Vagina (tissue), 2 donors: Measurements from ENCODE around the gene MAD1L1. TPM values are rescaled to one million over a fixed set of nuclear protein-coding genes. Genes with fewer than 3 reads are reported as not detected.

ENCODE experiments used
- DNase-seq, 2 donors: peaks; one replicate each; pipeline ENCODE4 v3.0.0-alpha.2; 2017; ENCODE audit errors: extremely low spot score in 2 of 2
- H3K27ac ChIP-seq: fragments of 200-600 bp; sonication (generic); one replicate; pipeline ENCODE4 v1.5.1; 2019
- H3K27me3 ChIP-seq: fragments of 200-600 bp; sonication (generic); one replicate; pipeline ENCODE4 v1.5.1; 2019
- H3K36me3 ChIP-seq, 2 donors: fragments of 200-600 bp; sonication (generic); one replicate each; pipeline ENCODE4 v1.5.1; 2017 to 2019
- H3K4me1 ChIP-seq: fragments of 200-600 bp; sonication (generic); one replicate; pipeline ENCODE4 v1.5.1; 2019
- H3K4me3 ChIP-seq, 2 donors: fragments of 200-600 bp; sonication (generic); 1 replicate in 1 of 2; 2 replicates in 1 of 2; pipeline ENCODE4 v1.5.1; 2016 to 2019
- H3K9me3 ChIP-seq: fragments of 200-600 bp; sonication (generic); one replicate; pipeline ENCODE4 v1.5.1; 2019
- CTCF ChIP-seq, 3 experiments: fragments of 450-650 bp in 2 of 3; fragments of 200-600 bp in 1 of 3; sonication (generic) in 1 of 3; IDR thresholded peaks; one replicate each; pipeline ENCODE4 v1.5.1; 2017 to 2019; ENCODE audit warnings: antibody characterized with exemption in 3 of 3, mild to moderate bottlenecking in 2 of 3, moderate library complexity in 2 of 3
- POLR2A ChIP-seq, 2 donors: fragments of 450-650 bp; IDR thresholded peaks; one replicate each; pipeline ENCODE4 v1.6.1; 2017; ENCODE audit warnings: antibody characterized with exemption in 2 of 2, mild to moderate bottlenecking in 2 of 2, moderate library complexity in 2 of 2
- POLR2AphosphoS5 ChIP-seq, 2 donors: sonication (generic); formaldehyde crosslinking; IDR thresholded peaks; one replicate each; pipeline ENCODE4 v1.9.0; 2017; ENCODE audit warnings: antibody characterized with exemption in 2 of 2, mild to moderate bottlenecking in 2 of 2, low read depth in 1 of 2; ENCODE audit not compliant: insufficient read depth in 1 of 2
- intact Hi-C: fragments of 100-400 bp; cut with DNase I; formaldehyde crosslinking; loops from one replicate; pipeline ENCODE4 v1.15.1; 2023
- total RNA-seq: library from RNA; depleted of rRNA; stranded (reverse); fragments of >200 nt; gene quantifications from one replicate; pipeline ENCODE4 v1.2.3, GENCODE V29; 2016

Gene MAD1L1
- total RNA-seq, 1 donor from 2014 or later = 62.4 TPM

GRCh38 chr7:2259480-2259879 is 26.7 kb upstream of the MAD1L1 start:
- Histone ChIP-seq H3K36me3 (peaks cover 0 to 32% of the 10 kb centered on the region in 2 donors), H3K27me3 (no peaks in the 10 kb centered on the region), H3K4me3 (no peak overlapping the region), H3K27ac (no peak overlapping the region), H3K9me3 (no peaks in the 10 kb centered on the region), H3K4me1 (no peaks in the 10 kb centered on the region)
- no peak for DNase-seq
- no peak for TF ChIP-seq CTCF (IDR thresholded peaks at IDR 0.05)
- TF ChIP-seq POLR2A (IDR thresholded peaks at IDR 0.05) = no peak
- no peak for TF ChIP-seq POLR2AphosphoS5 (IDR thresholded peaks at IDR 0.05; ENCODE audit: insufficient read depth in 1 of 2, low read depth in 1 of 2)
- intact Hi-C loops = no loop called here

DNA sequence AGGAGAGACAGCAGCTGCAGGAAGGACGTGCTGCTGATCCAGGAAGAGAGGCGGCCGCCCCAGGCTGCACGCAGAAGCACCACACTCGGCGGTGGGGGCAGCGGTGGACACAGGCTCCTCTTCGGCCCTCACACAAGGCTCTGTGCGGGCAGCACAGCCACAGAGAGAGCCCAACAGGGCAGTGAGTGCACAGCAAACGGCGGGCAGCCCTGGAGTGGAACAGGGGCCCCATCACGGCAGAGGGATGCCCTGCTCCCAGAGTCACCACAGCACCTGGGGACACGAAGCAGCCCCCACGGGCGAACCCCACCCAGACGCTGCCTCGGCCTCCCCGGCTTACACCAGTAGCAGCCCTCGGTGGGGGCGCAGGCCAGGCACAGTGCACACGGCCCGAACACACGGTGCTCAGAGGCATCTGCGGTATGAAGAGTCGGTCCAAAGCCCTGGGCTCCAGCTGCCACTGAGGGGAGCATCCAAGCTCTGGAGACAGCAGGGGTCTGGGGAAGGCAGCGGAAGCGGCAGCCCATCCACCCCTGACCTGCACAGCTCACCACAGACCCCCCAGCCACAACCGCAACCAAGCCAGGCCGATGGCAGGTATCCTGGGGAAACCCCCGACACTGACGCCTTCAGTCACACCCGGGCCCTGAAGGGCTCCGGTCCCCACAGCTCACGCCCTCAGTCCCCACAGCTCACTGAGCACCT is 26.1 kb upstream of the MAD1L1 start:
- no peak for DNase-seq

DNA sequence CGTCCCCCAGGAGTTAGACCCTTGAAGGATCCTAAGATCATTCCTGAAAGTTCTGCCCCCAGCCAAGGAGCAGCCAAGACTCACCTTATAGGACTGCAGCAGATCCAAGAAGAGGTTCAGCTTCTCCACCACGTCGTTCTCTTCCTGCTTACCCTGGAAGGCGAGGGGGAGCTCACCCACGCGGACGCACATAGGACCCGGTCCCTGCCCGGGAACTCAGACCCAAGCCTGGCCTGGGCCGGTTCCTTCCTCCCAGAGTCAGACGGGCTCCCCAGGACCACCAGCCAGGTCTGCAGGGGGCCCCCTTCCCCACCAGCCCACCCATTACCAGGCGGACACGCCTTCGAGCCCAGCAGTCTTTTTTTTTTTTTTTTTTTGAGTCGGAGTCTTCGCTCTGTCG is 24.9 kb upstream of the MAD1L1 start:
- H3K27me3 ChIP-seq = no peaks in the 10 kb centered on the region
- H3K4me3 ChIP-seq = no peak overlapping the region
- H3K9me3 ChIP-seq = no peaks in the 10 kb centered on the region
- peaks cover 0 to 24% of the 10 kb centered on the region in 2 donors for H3K36me3 ChIP-seq
- intact Hi-C loops = no loop called here
- no peaks in the 10 kb centered on the region for H3K4me1 ChIP-seq
- H3K27ac ChIP-seq = no peak overlapping the region
- no peak for TF ChIP-seq POLR2AphosphoS5 (IDR thresholded peaks at IDR 0.05; ENCODE audit: insufficient read depth in 1 of 2, low read depth in 1 of 2)
- no peak for TF ChIP-seq POLR2A (IDR thresholded peaks at IDR 0.05)
- no peak for TF ChIP-seq CTCF (IDR thresholded peaks at IDR 0.05)
- no peak for DNase-seq

More for the DNA sequence above, 26.1 kb upstream of the MAD1L1 start:
- Histone ChIP-seq H3K9me3 (no peaks in the 10 kb centered on the region), H3K27me3 (no peaks in the 10 kb centered on the region), H3K4me1 (no peaks in the 10 kb centered on the region), H3K27ac (no peak overlapping the region), H3K36me3 (peaks cover 0 to 32% of the 10 kb centered on the region in 2 donors), H3K4me3 (no peak overlapping the region)
- no peak for TF ChIP-seq POLR2AphosphoS5 (IDR thresholded peaks at IDR 0.05; ENCODE audit: insufficient read depth in 1 of 2, low read depth in 1 of 2)
- no peak for TF ChIP-seq CTCF (IDR thresholded peaks at IDR 0.05)
- no peak for TF ChIP-seq POLR2A (IDR thresholded peaks at IDR 0.05)
- intact Hi-C loops = no loop called here

DNA sequence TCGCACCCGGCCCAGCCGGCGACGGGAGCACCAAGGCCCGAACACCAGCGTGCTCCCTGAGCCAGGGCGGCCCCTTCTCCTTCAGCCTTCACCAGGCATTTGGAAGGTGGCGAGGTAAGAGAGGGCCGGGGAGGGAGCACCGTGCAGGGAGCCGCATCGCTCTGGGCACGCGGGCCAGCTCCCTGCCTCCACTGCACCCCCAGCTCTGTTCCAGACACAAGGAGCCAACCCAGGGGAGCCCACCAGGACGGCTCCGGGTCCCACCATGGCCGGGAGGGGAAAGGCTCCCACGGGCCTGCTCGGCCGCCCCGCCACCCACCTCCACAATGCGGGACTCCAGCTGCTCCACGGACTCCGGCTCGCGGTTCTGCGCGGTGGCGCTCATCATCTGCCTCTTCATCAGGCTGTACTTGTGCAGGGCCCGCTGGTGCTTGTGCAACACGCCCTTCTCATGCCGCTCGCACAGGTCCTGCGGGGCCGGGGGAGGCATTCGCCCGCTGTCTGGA is 24.4 kb upstream of the MAD1L1 start:
- DNase-seq = no peak
- H3K27ac ChIP-seq = no peak overlapping the region
- H3K27me3 ChIP-seq = no peaks in the 10 kb centered on the region
- peaks cover 0 to 22% of the 10 kb centered on the region in 2 donors for H3K36me3 ChIP-seq
- no peaks in the 10 kb centered on the region for H3K9me3 ChIP-seq
- H3K4me1 ChIP-seq = no peaks in the 10 kb centered on the region
- intact Hi-C loops = no loop called here
- TF ChIP-seq POLR2A (IDR thresholded peaks at IDR 0.05) (no peak), CTCF (IDR thresholded peaks at IDR 0.05) (no peak), POLR2AphosphoS5 (IDR thresholded peaks at IDR 0.05; ENCODE audit: insufficient read depth in 1 of 2, low read depth in 1 of 2) (no peak)
- no peak overlapping the region for H3K4me3 ChIP-seq
